SH-SY5Y (cell line): ENCODE results near the gene PSME2.

Experiments
- GATA2 ChIP-seq: IDR thresholded peaks from 2 replicates; pipeline ENCODE4 v1.6.1; 2011; ENCODE audit warnings: mild to moderate bottlenecking, low read depth, low read length
- GATA3 ChIP-seq: IDR thresholded peaks from 2 replicates; pipeline ENCODE4 v1.6.1; 2011; ENCODE audit warnings: low read depth, mild to moderate bottlenecking, low read length, moderate library complexity

DNA sequence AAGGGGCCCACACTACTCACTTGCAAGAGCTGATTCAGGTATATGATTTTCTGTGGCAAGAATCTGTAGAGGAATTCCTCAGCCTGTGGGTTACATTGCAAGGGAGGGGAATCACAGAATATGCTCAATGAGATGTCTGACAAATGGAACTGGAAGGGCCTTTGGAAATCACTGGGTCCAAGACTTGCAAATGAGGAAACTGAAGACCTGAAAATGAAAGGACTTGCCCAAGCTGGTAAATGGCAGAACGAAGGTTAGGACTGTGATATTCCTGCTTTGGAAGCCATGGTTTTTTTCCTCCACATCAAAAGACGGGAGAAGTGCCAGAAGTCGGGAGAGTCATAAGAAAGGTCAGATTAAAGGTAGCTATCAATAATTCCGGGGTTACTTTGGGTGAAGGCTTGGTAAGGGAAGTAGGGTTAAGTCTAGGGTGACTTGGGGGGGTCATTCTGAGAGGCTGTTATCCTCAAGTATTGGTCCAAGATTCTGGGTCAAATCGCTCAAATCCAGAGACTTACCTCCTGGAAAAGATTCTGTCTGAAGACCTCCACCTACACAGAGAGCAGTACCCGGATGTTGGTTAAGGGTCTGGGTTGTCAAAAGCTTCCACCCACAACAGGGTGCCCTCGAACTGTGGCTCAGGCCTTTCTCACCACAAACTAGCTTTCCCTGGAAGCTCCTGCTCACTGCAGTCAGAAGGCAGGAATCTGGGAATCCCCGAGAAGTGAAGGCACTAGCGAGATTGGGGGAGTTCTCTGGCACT, 539 bp downstream of the PSME2 start:
- no peak for TF ChIP-seq GATA2
- no peak for TF ChIP-seq GATA3
